Measurements from ENCODE around the gene CNTNAP2.

CNTNAP2 gene

DNA sequence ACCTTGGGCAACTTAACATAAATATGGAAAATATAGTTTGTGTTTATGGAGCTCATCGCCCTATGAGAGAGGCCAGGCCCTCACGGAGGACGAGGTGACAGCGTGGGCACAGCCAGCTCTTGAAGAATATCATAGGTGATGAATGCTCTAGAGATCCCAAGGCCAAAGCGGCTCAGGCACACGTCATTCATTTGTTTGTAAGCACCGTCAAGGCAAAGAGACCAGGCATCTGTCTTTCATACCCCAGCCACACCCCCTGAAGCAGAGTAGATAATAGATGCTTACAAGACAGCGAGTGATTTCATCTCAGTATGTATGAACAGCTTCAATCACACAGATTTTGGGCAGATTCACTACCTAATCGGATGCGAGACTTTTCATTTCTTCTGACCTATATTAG is 2231.9 kb downstream of the CNTNAP2 start:
- Histone ChIP-seq H3K27ac (ENCODE audit: low read length) (no peak overlapping the region), H3K9me3 (ENCODE audit: control insufficient read depth, low read depth, low read length) (no peaks in the 10 kb centered on the region), H3K9ac (ENCODE audit: low read length) (no peak overlapping the region), H3K36me3 (ENCODE audit: control insufficient read depth, low read depth, low read length) (no peaks in the 10 kb centered on the region), H3K27me3 (ENCODE audit: control insufficient read depth, insufficient read depth, low read length) (no peaks in the 10 kb centered on the region), H3K4me3 (ENCODE audit: low read length) (no peak overlapping the region), H3K4me1 (ENCODE audit: control insufficient read depth, low read depth, low read length) (peaks cover 10% of the 10 kb centered on the region)

GRCh38 chr7:148356303-148356702 is 2239.7 kb downstream of the CNTNAP2 start:
- Histone ChIP-seq H3K9me3 (ENCODE audit: control insufficient read depth, low read depth, low read length) (no peaks in the 10 kb centered on the region), H3K27ac (ENCODE audit: low read length) (no peak overlapping the region), H3K4me1 (ENCODE audit: control insufficient read depth, low read depth, low read length) (peaks cover 6% of the 10 kb centered on the region), H3K36me3 (ENCODE audit: control insufficient read depth, low read depth, low read length) (peaks cover 4% of the 10 kb centered on the region), H3K9ac (ENCODE audit: low read length) (no peak overlapping the region), H3K4me3 (ENCODE audit: low read length) (no peak overlapping the region), H3K27me3 (ENCODE audit: control insufficient read depth, insufficient read depth, low read length) (no peaks in the 10 kb centered on the region)

GRCh38 chr7:148362541-148362940 is 2245.9 kb downstream of the CNTNAP2 start:
- no peak overlapping the region for H3K27ac ChIP-seq (ENCODE audit: low read length)
- no peak overlapping the region for H3K9ac ChIP-seq (ENCODE audit: low read length)
- H3K9me3 ChIP-seq (ENCODE audit: control insufficient read depth, low read depth, low read length): no peaks in the 10 kb centered on the region
- peaks cover 2% of the 10 kb centered on the region for H3K4me1 ChIP-seq (ENCODE audit: control insufficient read depth, low read depth, low read length)
- peaks cover 7% of the 10 kb centered on the region for H3K36me3 ChIP-seq (ENCODE audit: control insufficient read depth, low read depth, low read length)
- no peaks in the 10 kb centered on the region for H3K27me3 ChIP-seq (ENCODE audit: control insufficient read depth, insufficient read depth, low read length)
- H3K4me3 ChIP-seq (ENCODE audit: low read length): no peak overlapping the region

GRCh38 chr7:148367731-148368475 is 2251.3 kb downstream of the CNTNAP2 start:
- no peak overlapping the region for H3K27ac ChIP-seq (ENCODE audit: low read length)
- peaks cover 6% of the 10 kb centered on the region for H3K4me1 ChIP-seq (ENCODE audit: control insufficient read depth, low read depth, low read length)
- no peaks in the 10 kb centered on the region for H3K27me3 ChIP-seq (ENCODE audit: control insufficient read depth, insufficient read depth, low read length)
- no peak overlapping the region for H3K4me3 ChIP-seq (ENCODE audit: low read length)
- no peaks in the 10 kb centered on the region for H3K36me3 ChIP-seq (ENCODE audit: control insufficient read depth, low read depth, low read length)
- H3K9me3 ChIP-seq (ENCODE audit: control insufficient read depth, low read depth, low read length): no peaks in the 10 kb centered on the region
- H3K9ac ChIP-seq (ENCODE audit: low read length): no peak overlapping the region

DNA sequence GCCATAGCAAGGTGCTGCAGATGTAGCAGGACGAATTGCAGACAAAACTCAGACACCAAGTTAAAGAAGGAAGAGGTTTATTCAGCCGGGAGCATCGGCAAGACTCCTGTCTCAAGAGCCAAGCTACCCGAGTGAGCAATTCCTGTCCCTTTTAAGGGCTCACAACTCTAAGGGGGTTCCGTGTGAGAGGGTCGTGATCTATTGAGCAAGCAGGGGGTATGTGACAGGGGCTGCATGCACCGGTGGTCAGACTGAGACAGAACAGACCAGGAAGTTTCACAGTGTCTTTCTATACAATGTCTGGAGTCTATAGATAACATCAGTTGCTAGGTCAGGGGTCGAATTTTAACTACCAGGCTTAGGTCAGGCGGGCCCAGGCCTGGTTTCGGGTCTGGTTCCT is 2252.0 kb downstream of the CNTNAP2 start:
- no peaks in the 10 kb centered on the region for H3K9me3 ChIP-seq (ENCODE audit: control insufficient read depth, low read depth, low read length)
- no peak overlapping the region for H3K4me3 ChIP-seq (ENCODE audit: low read length)
- peaks cover 6% of the 10 kb centered on the region for H3K4me1 ChIP-seq (ENCODE audit: control insufficient read depth, low read depth, low read length)
- H3K9ac ChIP-seq (ENCODE audit: low read length): no peak overlapping the region
- no peaks in the 10 kb centered on the region for H3K36me3 ChIP-seq (ENCODE audit: control insufficient read depth, low read depth, low read length)
- no peaks in the 10 kb centered on the region for H3K27me3 ChIP-seq (ENCODE audit: control insufficient read depth, insufficient read depth, low read length)
- H3K27ac ChIP-seq (ENCODE audit: low read length): no peak overlapping the region

GRCh38 chr7:148371280-148371937 is 2254.8 kb downstream of the CNTNAP2 start:
- Histone ChIP-seq H3K9ac (ENCODE audit: low read length) (no peak overlapping the region), H3K9me3 (ENCODE audit: control insufficient read depth, low read depth, low read length) (no peaks in the 10 kb centered on the region), H3K4me3 (ENCODE audit: low read length) (no peak overlapping the region), H3K4me1 (ENCODE audit: control insufficient read depth, low read depth, low read length) (peaks cover 6% of the 10 kb centered on the region), H3K36me3 (ENCODE audit: control insufficient read depth, low read depth, low read length) (no peaks in the 10 kb centered on the region), H3K27me3 (ENCODE audit: control insufficient read depth, insufficient read depth, low read length) (no peaks in the 10 kb centered on the region), H3K27ac (ENCODE audit: low read length) (no peak overlapping the region)

DNA sequence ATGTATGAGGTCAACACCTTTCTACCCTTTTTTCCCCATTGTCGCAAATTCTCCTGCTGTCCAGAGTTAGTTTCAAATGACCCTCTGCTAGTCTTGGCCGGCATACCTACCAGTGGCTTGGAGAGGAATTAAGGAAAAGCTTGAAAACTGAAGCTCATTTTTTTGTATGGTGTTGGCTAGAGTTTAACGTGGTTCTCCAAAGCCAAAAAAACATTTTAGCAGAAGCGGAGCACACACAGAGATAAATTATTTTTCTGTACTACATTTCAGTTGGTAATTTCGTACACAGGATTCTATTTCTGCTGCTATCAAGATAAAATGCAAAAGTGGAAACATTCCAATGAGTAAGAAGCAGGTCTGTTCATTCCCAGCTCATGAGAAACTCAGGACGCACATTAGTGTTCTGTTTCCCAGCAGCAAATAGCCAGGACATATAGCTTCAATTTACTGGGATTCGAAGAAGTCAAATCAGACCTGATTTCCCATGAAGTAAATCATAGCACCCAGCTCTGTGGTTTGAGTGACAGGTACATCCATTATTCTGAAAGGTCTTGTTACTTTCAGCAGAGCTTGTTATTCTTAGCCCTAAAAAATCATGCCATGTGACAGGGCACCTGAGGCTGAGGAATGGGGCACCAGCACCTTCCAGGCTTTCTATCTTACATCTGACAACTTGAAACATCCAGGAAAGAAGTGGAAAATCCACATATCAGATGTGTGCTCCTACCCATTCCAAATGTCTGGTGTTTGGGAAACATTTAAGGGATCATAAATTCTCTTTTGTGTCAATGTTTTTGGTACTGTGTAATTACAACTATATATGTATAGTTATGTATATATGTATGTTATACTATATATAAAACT is 2258.0 kb downstream of the CNTNAP2 start:
- Histone ChIP-seq H3K27ac (ENCODE audit: low read length) (no peak overlapping the region), H3K36me3 (ENCODE audit: control insufficient read depth, low read depth, low read length) (no peaks in the 10 kb centered on the region), H3K9ac (ENCODE audit: low read length) (no peak overlapping the region), H3K27me3 (ENCODE audit: control insufficient read depth, insufficient read depth, low read length) (no peaks in the 10 kb centered on the region), H3K4me1 (ENCODE audit: control insufficient read depth, low read depth, low read length) (peaks cover under 1% of the 10 kb centered on the region), H3K4me3 (ENCODE audit: low read length) (no peak overlapping the region), H3K9me3 (ENCODE audit: control insufficient read depth, low read depth, low read length) (no peaks in the 10 kb centered on the region)

DNA sequence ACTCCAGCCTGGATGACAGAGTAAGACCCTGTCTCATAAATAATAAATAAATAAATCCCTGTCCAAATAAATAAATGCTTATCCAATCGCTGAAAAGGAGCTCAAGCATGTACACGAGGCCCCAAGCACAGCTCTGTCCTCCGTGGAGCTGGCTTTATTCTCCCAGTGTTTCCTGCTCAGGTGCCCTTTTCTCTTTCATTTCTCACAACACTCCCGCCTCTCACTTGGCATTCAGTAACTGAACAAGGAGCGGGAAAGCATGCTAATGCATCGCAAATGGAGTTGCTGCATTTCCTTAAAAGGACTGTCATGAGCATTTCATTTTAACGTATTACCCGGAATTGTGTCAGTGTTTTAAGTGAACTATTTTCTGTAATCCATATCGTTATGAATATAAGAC is 2263.1 kb downstream of the CNTNAP2 start:
- Histone ChIP-seq H3K27me3 (ENCODE audit: control insufficient read depth, insufficient read depth, low read length) (no peaks in the 10 kb centered on the region), H3K9ac (ENCODE audit: low read length) (no peak overlapping the region), H3K4me3 (ENCODE audit: low read length) (no peak overlapping the region), H3K4me1 (ENCODE audit: control insufficient read depth, low read depth, low read length) (peaks cover 6% of the 10 kb centered on the region), H3K27ac (ENCODE audit: low read length) (no peak overlapping the region), H3K36me3 (ENCODE audit: control insufficient read depth, low read depth, low read length) (peaks cover 11% of the 10 kb centered on the region), H3K9me3 (ENCODE audit: control insufficient read depth, low read depth, low read length) (no peaks in the 10 kb centered on the region)

DNA sequence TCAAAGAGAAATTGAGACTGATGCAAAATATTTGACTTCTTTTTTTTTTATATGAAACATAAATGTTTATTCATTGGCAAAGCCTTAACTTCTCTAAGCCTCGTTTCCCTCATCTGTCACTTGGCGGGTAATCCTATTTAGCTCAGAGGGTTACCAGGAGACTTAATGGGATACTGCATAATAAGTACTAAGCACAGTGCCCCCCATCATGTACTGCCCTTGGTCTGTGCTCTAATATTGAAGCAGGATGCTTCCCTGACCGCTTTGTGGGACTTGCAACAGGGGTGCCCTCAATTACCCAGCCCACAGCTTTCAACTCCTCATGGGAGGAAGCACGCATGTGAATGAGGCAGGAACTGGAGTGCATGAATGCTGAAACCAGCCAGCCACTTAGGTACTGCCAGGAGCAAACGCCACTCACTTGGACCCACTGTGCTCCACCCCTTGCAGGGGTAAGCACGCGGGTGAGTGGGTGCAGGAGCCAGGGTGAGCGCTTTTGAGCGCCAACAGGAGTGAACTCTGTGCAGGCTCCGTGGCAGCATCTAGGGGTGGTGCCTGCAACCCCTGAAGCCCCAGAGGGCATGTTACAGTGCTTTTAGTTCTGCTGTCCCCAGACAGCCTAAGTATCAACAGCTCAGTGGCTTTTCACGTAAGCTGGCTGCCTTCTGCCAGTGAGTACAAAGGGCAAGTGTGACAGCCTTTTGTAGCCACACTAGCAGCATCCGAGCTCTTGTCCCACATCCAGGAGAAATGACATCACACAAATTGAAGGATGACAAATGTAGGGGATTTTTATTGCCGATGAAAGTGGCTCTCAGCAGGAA is 2264.2 kb downstream of the CNTNAP2 start:
- no peak overlapping the region for H3K27ac ChIP-seq (ENCODE audit: low read length)
- H3K4me3 ChIP-seq (ENCODE audit: low read length): no peak overlapping the region

GRCh38 chr7:148382596-148382995 is 2266.0 kb downstream of the CNTNAP2 start:
- Histone ChIP-seq H3K27me3 (ENCODE audit: control insufficient read depth, insufficient read depth, low read length) (no peaks in the 10 kb centered on the region), H3K9ac (ENCODE audit: low read length) (no peak overlapping the region), H3K36me3 (ENCODE audit: control insufficient read depth, low read depth, low read length) (peaks cover 11% of the 10 kb centered on the region), H3K4me1 (ENCODE audit: control insufficient read depth, low read depth, low read length) (peaks cover 24% of the 10 kb centered on the region), H3K9me3 (ENCODE audit: control insufficient read depth, low read depth, low read length) (no peaks in the 10 kb centered on the region), H3K27ac (ENCODE audit: low read length) (no peak overlapping the region), H3K4me3 (ENCODE audit: low read length) (no peak overlapping the region)

More for the DNA sequence above, 2264.2 kb downstream of the CNTNAP2 start:
- no peaks in the 10 kb centered on the region for H3K27me3 ChIP-seq (ENCODE audit: control insufficient read depth, insufficient read depth, low read length)
- no peak overlapping the region for H3K9ac ChIP-seq (ENCODE audit: low read length)
- peaks cover 11% of the 10 kb centered on the region for H3K36me3 ChIP-seq (ENCODE audit: control insufficient read depth, low read depth, low read length)
- H3K4me1 ChIP-seq (ENCODE audit: control insufficient read depth, low read depth, low read length): peaks cover 11% of the 10 kb centered on the region
- H3K9me3 ChIP-seq (ENCODE audit: control insufficient read depth, low read depth, low read length): no peaks in the 10 kb centered on the region

GRCh38 chr7:148383651-148384050 is 2267.1 kb downstream of the CNTNAP2 start:
- Histone ChIP-seq H3K36me3 (ENCODE audit: control insufficient read depth, low read depth, low read length) (peaks cover 11% of the 10 kb centered on the region), H3K4me1 (ENCODE audit: control insufficient read depth, low read depth, low read length) (peaks cover 26% of the 10 kb centered on the region), H3K27ac (ENCODE audit: low read length) (no peak overlapping the region), H3K4me3 (ENCODE audit: low read length) (no peak overlapping the region), H3K9me3 (ENCODE audit: control insufficient read depth, low read depth, low read length) (no peaks in the 10 kb centered on the region), H3K9ac (ENCODE audit: low read length) (no peak overlapping the region), H3K27me3 (ENCODE audit: control insufficient read depth, insufficient read depth, low read length) (no peaks in the 10 kb centered on the region)
